ENCODE measurements around the gene TSC2.

The TSC2 gene

GRCh38 chr16:2030036-2030435 lies 17.7 kb upstream of the TSC2 start:
- DNase-seq = no peak

GRCh38 chr16:2031081-2031577 lies 16.7 kb upstream of the TSC2 start:
- no peak for DNase-seq

- peak in 27 of 51 donors; percentile 14 to 75 (median 44) for DNase-seq
Observed at GRCh38 chr16:2032285-2033056, 15.3 kb upstream of the TSC2 start.

- DNase-seq = peak; percentile 28 to 97 (median 88)
Observed at GRCh38 chr16:2033057-2033908, 14.5 kb upstream of the TSC2 start.

GRCh38 chr16:2033909-2034695 lies 13.7 kb upstream of the TSC2 start:
- DNase-seq = peak in 2 of 51 donors; percentile 18 to 38

- DNase-seq = no peak
Observed at GRCh38 chr16:2034696-2035430, 12.9 kb upstream of the TSC2 start.

- DNase-seq = peak in 10 of 51 donors; percentile 4 to 41 (median 20)
Observed at GRCh38 chr16:2035431-2036199, 12.2 kb upstream of the TSC2 start.

GRCh38 chr16:2036200-2036966 lies 11.4 kb upstream of the TSC2 start:
- DNase-seq = no peak

GRCh38 chr16:2037115-2037514 lies 10.7 kb upstream of the TSC2 start:
- DNase-seq = no peak

GRCh38 chr16:2037647-2038381 lies 10.0 kb upstream of the TSC2 start:
- no peak for DNase-seq

- DNase-seq = no peak
Observed at GRCh38 chr16:2038382-2039231, 9.2 kb upstream of the TSC2 start.

GRCh38 chr16:2039274-2040031 lies 8.3 kb upstream of the TSC2 start:
- peak in 1 of 51 donors; percentile 15 for DNase-seq

GRCh38 chr16:2040041-2040786 lies 7.6 kb upstream of the TSC2 start:
- DNase-seq = no peak

GRCh38 chr16:2040787-2041522 lies 6.8 kb upstream of the TSC2 start:
- DNase-seq = peak in 1 of 51 donors; percentile 17
